Stomach smooth muscle (tissue), 2 donors: ENCODE results near the gene HSD17B4.

Source experiments
- H3K27ac ChIP-seq: one replicate; pipeline ENCODE4 v1.7.0; 2013; ENCODE audit warnings: mild to moderate bottlenecking, low read length, inconsistent platforms
- H3K27me3 ChIP-seq, 2 donors: one replicate each; pipeline ENCODE4 v1.7.0; 2013; ENCODE audit warnings: low read length in 2 of 2; ENCODE audit not compliant: insufficient read depth in 2 of 2, control insufficient read depth in 1 of 2
- H3K36me3 ChIP-seq, 2 donors: one replicate each; pipeline ENCODE4 v1.7.0; 2013; ENCODE audit warnings: low read length in 2 of 2; ENCODE audit not compliant: control insufficient read depth in 2 of 2, insufficient read depth in 2 of 2
- H3K4me1 ChIP-seq: one replicate; pipeline ENCODE4 v1.7.0; 2013; ENCODE audit warnings: low read length; ENCODE audit not compliant: control insufficient read depth, insufficient read depth
- H3K4me3 ChIP-seq, 2 donors: one replicate each; pipeline ENCODE4 v1.7.0; 2013; ENCODE audit warnings: low read length in 2 of 2
- H3K9ac ChIP-seq, 2 donors: one replicate each; pipeline ENCODE4 v1.7.0; 2013; ENCODE audit warnings: low read length in 2 of 2, mild to moderate bottlenecking in 1 of 2
- H3K9me3 ChIP-seq, 2 donors: one replicate each; pipeline ENCODE4 v1.7.0; 2013; ENCODE audit warnings: low read length in 2 of 2; ENCODE audit not compliant: control insufficient read depth in 2 of 2
- donor health status: healthy.
- donor health status: Pancreatic carcinoma.

The HSD17B4 gene

DNA sequence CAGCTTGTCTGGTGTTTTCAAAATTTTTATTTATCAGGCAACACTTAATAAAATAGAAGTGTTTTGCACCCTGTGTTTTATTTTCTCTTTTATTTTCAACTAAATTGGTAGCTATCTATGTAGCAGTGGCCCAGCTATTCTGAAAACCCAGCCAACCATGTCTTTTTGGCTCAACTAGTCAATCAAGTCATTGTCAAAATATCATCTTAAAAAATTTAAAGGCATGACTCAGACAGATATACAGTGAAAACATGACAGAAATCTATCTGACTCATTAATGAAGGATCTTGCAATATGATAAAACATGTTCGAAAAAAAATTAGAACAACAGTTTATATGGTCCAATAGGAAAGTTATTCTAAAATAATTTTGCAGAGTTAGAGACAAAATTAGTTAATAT, 75.1 kb downstream of the HSD17B4 start:
- no peak overlapping the region for H3K9ac ChIP-seq
- H3K27ac ChIP-seq, result no peak overlapping the region
- no peak overlapping the region for H3K4me3 ChIP-seq
- H3K27me3 ChIP-seq, result no peaks in the 10 kb centered on the region
- H3K9me3 ChIP-seq, result no peaks in the 10 kb centered on the region
- H3K4me1 ChIP-seq, result no peaks in the 10 kb centered on the region
- peaks cover 3 to 4% of the 10 kb centered on the region in 2 donors for H3K36me3 ChIP-seq

DNA sequence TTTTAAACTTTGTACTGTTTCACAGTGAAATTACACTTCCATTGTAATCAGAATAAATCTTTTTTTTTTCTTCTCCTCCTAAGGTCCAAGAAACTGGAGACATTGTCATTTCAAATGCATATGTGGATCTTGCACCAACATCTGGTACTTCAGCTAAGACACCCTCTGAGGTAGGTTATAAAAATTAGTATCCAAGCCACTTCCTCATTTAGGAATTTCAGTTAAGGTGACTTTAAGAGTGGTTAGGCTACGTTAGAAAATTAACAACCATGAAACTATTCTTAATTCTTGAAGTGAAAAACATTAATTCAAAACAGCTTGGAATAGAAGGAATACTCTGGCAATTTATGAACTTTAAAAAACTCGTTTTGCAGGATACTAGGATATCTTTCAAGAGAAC, 77.5 kb downstream of the HSD17B4 start:
- no peak overlapping the region for H3K27ac ChIP-seq
- H3K36me3 ChIP-seq, result peaks cover 3 to 4% of the 10 kb centered on the region in 2 donors
- no peak overlapping the region for H3K9ac ChIP-seq
- no peaks in the 10 kb centered on the region for H3K4me1 ChIP-seq
- no peaks in the 10 kb centered on the region for H3K9me3 ChIP-seq
- no peak overlapping the region for H3K4me3 ChIP-seq
- no peaks in the 10 kb centered on the region for H3K27me3 ChIP-seq

- Histone ChIP-seq H3K27ac (no peak overlapping the region), H3K36me3 (peaks cover 2 to 14% of the 10 kb centered on the region in 2 donors), H3K9ac (no peak overlapping the region), H3K27me3 (no peaks in the 10 kb centered on the region), H3K4me3 (no peak overlapping the region), H3K9me3 (no peaks in the 10 kb centered on the region), H3K4me1 (no peaks in the 10 kb centered on the region)
Measured at GRCh38 chr5:119532637-119533036, 80.3 kb downstream of the HSD17B4 start.

- Histone ChIP-seq H3K4me3 (no peak overlapping the region), H3K9ac (no peak overlapping the region), H3K4me1 (no peaks in the 10 kb centered on the region), H3K36me3 (peaks cover 2 to 16% of the 10 kb centered on the region in 2 donors), H3K9me3 (no peaks in the 10 kb centered on the region), H3K27me3 (no peaks in the 10 kb centered on the region), H3K27ac (no peak overlapping the region)
Measured at GRCh38 chr5:119537704-119538103, 85.4 kb downstream of the HSD17B4 start.

GRCh38 chr5:119541716-119542115, 89.4 kb downstream of the HSD17B4 start:
- H3K4me3 ChIP-seq, result no peak overlapping the region

DNA sequence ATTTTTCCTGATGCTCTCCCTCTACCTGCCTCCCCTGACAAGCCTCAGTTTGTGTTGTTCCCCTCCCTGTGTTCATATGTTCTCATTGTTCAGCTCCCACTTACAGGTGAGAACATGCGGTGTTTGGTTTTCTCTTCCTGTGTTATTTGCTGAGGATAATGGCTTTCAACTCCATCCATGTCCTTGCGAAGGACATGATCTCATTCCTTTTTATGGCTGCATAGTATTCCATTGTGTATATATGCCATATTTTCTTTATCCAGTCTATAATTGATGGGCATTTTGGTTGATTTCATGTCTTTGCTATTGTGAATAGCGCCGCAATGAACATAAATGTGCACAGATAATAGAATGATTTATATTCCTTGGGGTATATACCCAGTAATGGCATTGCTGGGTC, 99.5 kb downstream of the HSD17B4 start:
- Histone ChIP-seq H3K4me3 (no peak overlapping the region), H3K36me3 (no peaks in the 10 kb centered on the region), H3K4me1 (no peaks in the 10 kb centered on the region), H3K27me3 (no peaks in the 10 kb centered on the region), H3K9ac (no peak overlapping the region), H3K9me3 (no peaks in the 10 kb centered on the region), H3K27ac (no peak overlapping the region)

More at GRCh38 chr5:119541716-119542115, 89.4 kb downstream of the HSD17B4 start:
- Histone ChIP-seq H3K9ac (no peak overlapping the region), H3K9me3 (no peaks in the 10 kb centered on the region), H3K27ac (no peak overlapping the region), H3K27me3 (no peaks in the 10 kb centered on the region), H3K36me3 (peaks cover 2 to 10% of the 10 kb centered on the region in 2 donors), H3K4me1 (no peaks in the 10 kb centered on the region)

- no peak overlapping the region for H3K27ac ChIP-seq
- no peaks in the 10 kb centered on the region for H3K9me3 ChIP-seq
- H3K9ac ChIP-seq, result no peak overlapping the region
- H3K4me1 ChIP-seq, result no peaks in the 10 kb centered on the region
- H3K27me3 ChIP-seq, result no peaks in the 10 kb centered on the region
- H3K36me3 ChIP-seq, result no peaks in the 10 kb centered on the region
- no peak overlapping the region for H3K4me3 ChIP-seq
Measured at GRCh38 chr5:119554597-119554996, 102.3 kb downstream of the HSD17B4 start.

GRCh38 chr5:119570910-119571309, 118.6 kb downstream of the HSD17B4 start:
- Histone ChIP-seq H3K36me3 (no peaks in the 10 kb centered on the region), H3K9ac (no peak overlapping the region), H3K27me3 (no peaks in the 10 kb centered on the region), H3K4me1 (no peaks in the 10 kb centered on the region), H3K27ac (no peak overlapping the region), H3K4me3 (no peak overlapping the region), H3K9me3 (no peaks in the 10 kb centered on the region)

- Histone ChIP-seq H3K27ac (no peak overlapping the region), H3K27me3 (no peaks in the 10 kb centered on the region), H3K9me3 (no peaks in the 10 kb centered on the region), H3K4me1 (no peaks in the 10 kb centered on the region), H3K9ac (no peak overlapping the region), H3K36me3 (no peaks in the 10 kb centered on the region), H3K4me3 (no peak overlapping the region)
Measured at GRCh38 chr5:119578937-119579336, 126.6 kb downstream of the HSD17B4 start.

- Histone ChIP-seq H3K27me3 (no peaks in the 10 kb centered on the region), H3K4me1 (no peaks in the 10 kb centered on the region), H3K9me3 (no peaks in the 10 kb centered on the region), H3K36me3 (no peaks in the 10 kb centered on the region), H3K9ac (no peak overlapping the region), H3K27ac (no peak overlapping the region), H3K4me3 (no peak overlapping the region)
Measured at GRCh38 chr5:119582987-119583386, 130.7 kb downstream of the HSD17B4 start.

DNA sequence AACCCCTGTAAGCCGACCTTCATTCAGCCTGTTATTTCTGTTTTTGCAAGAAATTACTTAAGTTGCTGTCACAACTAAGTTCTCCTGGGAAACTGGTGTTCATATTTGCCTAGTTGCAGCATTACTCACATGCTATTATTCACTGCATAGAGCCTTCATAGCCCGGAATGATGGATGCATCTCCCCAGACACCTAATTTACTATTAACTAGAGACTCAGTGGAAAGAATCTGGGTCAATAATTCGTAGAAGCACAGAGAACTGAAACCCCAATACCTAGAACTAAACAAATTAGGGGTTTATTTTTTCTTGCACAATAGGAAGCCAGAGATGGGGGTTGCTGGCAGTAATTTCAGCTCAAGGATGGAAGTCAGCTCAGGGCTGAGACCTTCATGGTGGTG, 131.4 kb downstream of the HSD17B4 start:
- H3K9me3 ChIP-seq, result no peaks in the 10 kb centered on the region
- H3K36me3 ChIP-seq, result no peaks in the 10 kb centered on the region
- no peaks in the 10 kb centered on the region for H3K4me1 ChIP-seq
- H3K4me3 ChIP-seq, result no peak overlapping the region
- no peak overlapping the region for H3K27ac ChIP-seq
- no peak overlapping the region for H3K9ac ChIP-seq
- H3K27me3 ChIP-seq, result no peaks in the 10 kb centered on the region
